Uterus (tissue), 2 donors: ENCODE measurements around the gene WASF2.
A peak's percentile ranks its signal among the peaks of the same experiment; 100 is the strongest.

ENCODE experiments used
- CTCF ChIP-seq, 4 experiments: fragments of 200-600 bp in 2 of 4; fragments of 450-650 bp in 2 of 4; sonication (generic) in 2 of 4; IDR thresholded peaks; one replicate each; pipeline ENCODE4 v1.5.1; 2016 to 2019; ENCODE audit warnings: antibody characterized with exemption in 4 of 4, mild to moderate bottlenecking in 2 of 4, moderate library complexity in 1 of 4
- POLR2A ChIP-seq, 2 donors: fragments of 450-650 bp; IDR thresholded peaks; one replicate each; pipeline ENCODE4 v1.6.1; 2016; ENCODE audit warnings: antibody characterized with exemption in 2 of 2, mild to moderate bottlenecking in 1 of 2, moderate library complexity in 1 of 2

DNA sequence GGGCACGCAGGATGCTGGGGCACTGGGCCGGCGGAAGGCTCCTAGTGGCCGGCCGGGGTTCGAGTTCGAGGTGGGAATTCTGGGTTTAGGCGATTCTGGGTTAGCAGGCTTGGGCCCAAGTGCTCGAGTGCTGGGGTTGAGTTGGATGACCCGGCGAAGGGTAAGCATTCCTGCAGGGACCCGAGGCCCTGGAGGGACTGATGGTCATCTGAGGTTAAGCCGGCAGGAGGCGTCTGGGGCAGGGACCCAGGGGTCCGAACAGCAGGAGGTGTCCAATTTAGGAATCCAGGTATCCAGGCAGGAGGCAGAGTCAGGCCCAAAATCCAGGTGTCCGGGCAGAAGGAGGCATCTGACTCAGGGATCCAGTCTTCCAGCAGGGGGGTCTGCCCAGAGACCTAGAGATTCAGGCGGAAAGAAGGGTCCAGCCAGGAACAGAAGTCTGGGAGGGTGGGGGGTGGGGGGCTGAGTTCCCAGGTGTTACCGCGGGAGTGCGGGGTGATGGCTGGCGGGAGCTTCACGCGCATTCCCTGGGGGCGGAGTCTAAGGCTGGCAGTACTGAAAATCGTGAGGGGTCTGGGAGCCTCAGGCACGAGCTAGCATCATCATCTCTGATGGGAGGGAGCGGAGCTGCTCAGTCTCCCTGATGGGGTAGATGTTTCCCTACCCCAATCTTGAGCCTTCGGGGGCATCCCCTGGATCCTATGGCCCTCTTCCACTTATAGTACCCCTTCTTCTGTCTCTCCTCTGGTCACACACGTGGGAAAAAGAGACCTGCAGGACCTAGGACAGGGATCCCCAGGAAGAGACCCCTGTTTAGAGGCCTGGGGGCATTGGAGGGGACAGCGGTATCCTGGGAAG, 97.0 kb downstream of the WASF2 start:
- TF ChIP-seq POLR2A (IDR thresholded peaks at IDR 0.05) (no peak), CTCF (IDR thresholded peaks at IDR 0.05) (peak in 1 of 4 experiments; percentile 8)
